ENCODE data around the gene ELMOD1.

ELMOD1 gene

DNA sequence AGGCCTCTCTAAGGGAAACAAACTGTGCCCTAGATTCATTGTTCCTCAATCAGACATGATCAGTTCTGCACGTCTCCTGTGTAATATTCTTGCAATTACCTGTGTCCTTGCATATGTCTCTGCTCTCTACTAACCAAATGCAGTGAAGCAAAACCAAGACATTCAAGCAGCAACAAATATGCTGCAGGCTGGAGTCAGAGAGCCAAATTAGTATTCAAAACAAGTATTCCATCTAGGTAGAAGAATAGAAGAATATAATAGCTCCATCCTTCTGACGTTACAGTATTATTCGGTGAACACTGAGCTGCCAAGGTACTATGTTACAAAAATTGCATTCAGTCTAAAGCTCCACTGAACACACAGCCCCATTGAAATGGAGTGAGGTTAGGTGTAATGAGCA is 69.1 kb downstream of the ELMOD1 start:
- TF ChIP-seq, protein P1, sequence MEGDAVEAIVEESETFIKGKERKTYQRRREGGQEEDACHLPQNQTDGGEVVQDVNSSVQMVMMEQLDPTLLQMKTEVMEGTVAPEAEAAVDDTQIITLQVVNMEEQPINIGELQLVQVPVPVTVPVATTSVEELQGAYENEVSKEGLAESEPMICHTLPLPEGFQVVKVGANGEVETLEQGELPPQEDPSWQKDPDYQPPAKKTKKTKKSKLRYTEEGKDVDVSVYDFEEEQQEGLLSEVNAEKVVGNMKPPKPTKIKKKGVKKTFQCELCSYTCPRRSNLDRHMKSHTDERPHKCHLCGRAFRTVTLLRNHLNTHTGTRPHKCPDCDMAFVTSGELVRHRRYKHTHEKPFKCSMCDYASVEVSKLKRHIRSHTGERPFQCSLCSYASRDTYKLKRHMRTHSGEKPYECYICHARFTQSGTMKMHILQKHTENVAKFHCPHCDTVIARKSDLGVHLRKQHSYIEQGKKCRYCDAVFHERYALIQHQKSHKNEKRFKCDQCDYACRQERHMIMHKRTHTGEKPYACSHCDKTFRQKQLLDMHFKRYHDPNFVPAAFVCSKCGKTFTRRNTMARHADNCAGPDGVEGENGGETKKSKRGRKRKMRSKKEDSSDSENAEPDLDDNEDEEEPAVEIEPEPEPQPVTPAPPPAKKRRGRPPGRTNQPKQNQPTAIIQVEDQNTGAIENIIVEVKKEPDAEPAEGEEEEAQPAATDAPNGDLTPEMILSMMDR (conservative IDR thresholded peaks at IDR 0.05; ENCODE audit: low read length): no peak
- no peak overlapping the region for H3K4me3 ChIP-seq (ENCODE audit: low read length)
- DNase-seq (ENCODE audit: low read depth): no peak

DNA sequence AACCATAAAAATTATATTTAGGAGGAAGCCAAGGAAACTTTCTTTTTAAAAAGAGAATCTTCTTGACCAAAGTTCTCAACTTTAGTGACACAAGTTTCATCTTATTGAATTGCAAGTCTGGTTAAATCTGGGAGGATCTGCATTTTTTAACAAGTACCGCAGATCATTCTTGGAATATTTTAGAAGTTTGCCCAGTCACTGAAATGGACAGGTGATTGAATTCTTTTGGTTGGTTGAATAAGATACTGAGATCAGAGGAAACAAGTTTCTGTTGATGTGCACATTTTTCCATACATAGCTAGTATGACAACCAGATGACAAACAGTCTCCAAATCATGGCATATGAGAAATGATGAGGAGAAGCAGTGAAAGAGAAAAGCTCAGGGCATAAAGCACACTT is 70.7 kb downstream of the ELMOD1 start:
- DNase-seq (ENCODE audit: low read depth): no peak
- TF ChIP-seq, protein P1 (conservative IDR thresholded peaks at IDR 0.05; ENCODE audit: low read length): no peak
- no peak overlapping the region for H3K4me3 ChIP-seq (ENCODE audit: low read length)

DNA sequence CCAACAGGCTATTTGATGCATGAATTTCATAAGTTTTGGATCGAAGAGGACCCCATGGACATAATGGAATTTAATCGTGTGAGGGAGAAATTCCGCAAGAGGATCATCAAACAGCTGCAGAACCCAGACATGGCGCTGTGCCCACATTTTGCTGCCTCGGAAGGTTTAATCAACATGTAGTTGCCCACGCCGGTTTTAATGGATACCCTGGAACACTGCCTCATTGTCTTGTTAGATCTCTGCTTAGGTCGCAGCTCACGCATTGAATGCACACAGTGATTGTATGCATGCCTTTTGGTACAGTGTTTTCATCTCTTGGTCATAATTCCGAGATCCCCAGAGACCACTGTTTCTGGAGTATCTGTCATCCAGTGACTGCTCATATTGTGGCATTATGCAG is 74.1 kb downstream of the ELMOD1 start:
- DNase-seq (ENCODE audit: low read depth): no peak
- TF ChIP-seq, protein P1 (conservative IDR thresholded peaks at IDR 0.05; ENCODE audit: low read length): no peak
- no peak overlapping the region for H3K4me3 ChIP-seq (ENCODE audit: low read length)

DNA sequence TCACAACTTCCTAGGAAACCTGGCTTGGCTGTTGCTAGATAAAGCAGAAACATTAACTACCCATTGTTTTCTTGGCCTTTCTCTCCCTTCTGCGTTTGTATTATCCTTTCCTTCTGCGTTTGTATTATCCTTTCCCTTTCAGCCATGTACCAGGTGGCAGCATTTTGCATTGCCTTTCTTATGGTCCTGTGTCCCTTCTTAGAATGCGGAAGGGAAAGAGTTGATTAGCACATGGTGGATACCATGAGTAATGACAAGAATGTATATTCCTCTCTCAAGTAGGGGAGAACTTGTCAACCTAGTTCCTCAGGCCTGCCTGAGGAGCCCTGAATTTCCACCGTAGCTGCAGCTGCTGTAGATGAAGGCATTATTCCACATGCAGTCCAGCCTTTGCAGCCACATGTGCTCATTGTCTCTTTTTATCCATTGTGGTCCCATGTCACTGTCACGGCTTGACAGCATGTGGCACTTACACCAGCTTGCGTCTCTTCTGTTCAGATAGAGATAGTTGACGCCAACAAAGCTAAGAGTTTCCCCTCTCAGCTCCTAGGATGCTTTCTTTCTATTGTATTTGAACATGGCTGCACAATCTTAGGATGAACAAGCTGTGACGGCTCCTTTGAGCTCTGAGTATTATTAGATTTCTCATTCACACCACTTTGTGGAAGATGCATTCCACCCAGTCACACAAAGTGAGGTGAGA is 76.1 kb downstream of the ELMOD1 start:
- TF ChIP-seq, protein P1 (conservative IDR thresholded peaks at IDR 0.05; ENCODE audit: low read length): no peak
- H3K4me3 ChIP-seq (ENCODE audit: low read length): no peak overlapping the region
- no peak for DNase-seq (ENCODE audit: low read depth)

DNA sequence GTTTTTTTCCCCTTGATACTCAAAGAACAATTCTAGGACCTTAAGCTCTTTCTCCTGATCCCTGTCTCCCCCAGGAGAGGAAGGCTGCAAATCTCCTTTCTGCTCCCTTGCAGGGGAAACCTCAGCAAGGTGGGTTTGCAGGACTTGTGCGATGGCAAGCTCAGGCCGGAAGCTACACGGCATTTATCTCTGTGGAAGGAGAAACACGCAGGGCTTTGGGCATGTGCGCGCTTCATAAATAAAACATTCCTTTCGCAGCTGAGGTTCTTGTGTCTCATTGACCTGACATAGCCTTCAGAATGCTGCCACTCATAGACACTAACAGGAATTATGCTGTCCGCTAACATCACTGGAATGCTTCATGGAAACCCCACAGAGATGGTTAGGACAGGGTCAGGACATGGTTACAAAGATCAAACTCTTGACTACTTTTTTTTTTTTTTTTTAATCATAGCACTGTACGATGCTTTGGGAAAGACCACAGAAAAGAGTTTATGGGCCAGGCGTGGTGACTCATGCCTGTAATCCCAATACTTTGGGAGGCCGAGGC is 78.3 kb downstream of the ELMOD1 start:
- DNase-seq (ENCODE audit: low read depth): no peak
- TF ChIP-seq, protein P1 (conservative IDR thresholded peaks at IDR 0.05; ENCODE audit: low read length): no peak
- no peak overlapping the region for H3K4me3 ChIP-seq (ENCODE audit: low read length)

DNA sequence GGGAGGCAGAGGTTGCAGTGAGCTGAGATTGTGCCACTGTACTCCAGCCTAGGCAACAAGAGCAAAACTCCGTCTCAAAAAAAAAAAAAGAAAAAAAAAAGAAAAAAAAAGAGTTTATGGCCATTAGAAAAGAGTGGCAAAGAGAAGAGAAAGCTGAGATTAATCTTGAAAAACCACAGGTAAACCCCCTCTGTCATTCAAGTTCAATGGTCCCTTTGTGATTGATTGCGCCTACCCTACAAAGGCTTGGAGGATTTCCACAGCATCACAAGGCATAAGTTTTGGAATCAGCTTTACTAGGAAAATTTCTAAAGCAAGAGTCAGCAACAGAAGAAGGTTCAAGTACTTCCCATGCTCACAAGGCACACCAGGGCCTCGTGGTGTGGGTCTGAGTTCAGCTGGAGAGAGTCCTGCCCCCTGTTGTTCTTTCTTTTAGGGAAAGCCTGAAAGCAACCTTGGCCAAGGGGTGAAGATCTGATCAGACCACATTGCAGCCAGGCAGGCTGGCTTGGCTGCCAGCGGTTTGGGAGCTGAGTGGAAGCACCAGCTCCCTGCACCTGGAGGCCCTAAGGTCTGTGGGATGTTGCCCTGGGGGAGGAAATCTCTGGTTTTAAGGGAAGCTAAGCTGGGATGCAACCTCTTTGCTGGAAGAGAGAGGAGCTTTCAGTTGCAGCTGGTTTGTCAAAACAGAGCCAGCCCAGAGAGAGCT is 79.1 kb downstream of the ELMOD1 start:
- DNase-seq (ENCODE audit: low read depth): no peak
- TF ChIP-seq, protein P1 (conservative IDR thresholded peaks at IDR 0.05; ENCODE audit: low read length): no peak
- no peak overlapping the region for H3K4me3 ChIP-seq (ENCODE audit: low read length)

DNA sequence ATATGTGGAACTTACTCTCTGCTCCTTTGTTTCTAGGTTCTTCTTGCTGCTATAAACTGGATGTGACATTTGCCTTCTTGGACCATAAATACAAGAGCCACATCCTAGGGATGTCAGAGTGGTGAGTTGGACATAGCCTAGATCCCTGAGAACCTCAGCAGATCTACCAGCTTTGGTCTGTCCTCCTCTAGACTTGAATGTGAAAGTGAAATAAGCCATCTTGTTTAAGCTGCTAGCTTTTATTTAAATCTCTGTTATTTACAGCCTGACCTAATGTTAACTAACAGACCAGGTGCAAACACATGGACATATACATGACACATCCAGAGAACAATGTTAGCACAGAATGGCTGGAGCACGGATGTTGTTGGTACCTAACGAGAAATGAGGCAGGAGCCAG is 85.0 kb downstream of the ELMOD1 start:
- no peak overlapping the region for H3K4me3 ChIP-seq (ENCODE audit: low read length)
- DNase-seq (ENCODE audit: low read depth): no peak
- TF ChIP-seq, protein P1 (conservative IDR thresholded peaks at IDR 0.05; ENCODE audit: low read length): no peak

Data from AG10803 (cell line).